NCI-H345 treated with DMSO at 0.1 percent for 48 hours (cell line): ENCODE results near the gene PLEKHG4B.
"Not testable (repeated sequence)": the region's sequence is repeated elsewhere in the genome, so short reads cannot be mapped to it uniquely, and the experiment has no call there.

Experiments used
- DNase-seq: peaks from one replicate; lab custom pipeline; 2025; ENCODE audit not compliant: unreplicated experiment; lab: John Stamatoyannopoulos, UW

Gene PLEKHG4B

DNA sequence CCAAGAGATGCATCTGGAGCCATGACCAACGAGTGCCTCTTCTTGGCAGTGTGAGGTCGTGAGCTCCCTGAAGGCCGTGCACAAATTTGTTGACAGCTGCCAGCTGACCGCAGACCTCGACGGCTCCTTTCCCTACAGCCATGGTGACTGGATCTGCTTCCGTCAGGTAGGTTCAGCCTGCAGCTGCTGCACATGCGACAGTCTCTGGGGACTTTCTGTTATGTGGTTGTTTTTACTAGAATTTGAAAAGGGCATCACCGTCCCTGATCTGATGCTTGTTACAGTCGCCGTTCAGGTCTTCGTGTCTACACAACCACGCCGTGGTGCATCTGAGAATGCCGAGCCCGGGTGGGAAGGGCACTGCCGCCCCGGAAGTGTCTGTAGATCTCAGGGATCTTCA, 62.9 kb downstream of the PLEKHG4B start:
- DNase-seq: no peak

DNA sequence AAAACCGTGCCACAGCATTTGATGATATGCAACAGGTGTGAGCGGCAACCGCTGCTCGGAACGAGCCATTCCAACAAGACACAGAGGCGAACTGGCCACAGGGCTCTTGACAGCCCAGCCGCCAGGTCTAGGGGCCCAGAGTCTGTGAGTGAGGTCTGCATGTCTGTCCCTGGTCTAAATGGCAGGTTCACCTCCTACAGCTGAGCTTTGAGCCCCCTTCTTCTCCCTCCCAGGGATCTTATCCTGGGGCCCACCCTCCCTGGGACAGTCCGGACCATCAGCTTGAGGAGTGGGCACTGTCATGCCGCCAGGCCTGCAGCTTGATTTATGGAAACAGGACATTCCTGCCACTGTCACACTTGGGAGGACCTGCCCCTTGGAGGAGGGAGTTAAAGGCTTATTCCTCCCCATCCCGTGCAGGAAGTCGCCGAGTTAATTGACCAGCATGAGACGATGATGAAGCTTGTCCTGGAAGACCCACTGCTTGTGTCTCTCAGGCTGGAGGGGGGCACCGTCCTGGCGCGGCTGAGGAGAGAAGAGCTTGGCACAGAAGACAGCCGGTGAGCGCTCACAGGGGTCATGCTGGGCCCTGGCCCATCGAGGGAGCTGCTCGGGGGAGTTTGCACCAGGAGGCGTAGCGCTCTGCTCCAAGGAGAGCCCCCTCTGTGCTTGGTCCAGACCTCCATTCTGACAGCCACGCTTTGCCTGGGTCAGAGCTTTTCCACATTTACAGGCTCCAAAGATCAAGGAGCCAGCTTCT, 63.9 kb downstream of the PLEKHG4B start:
- DNase-seq: no peak

DNA sequence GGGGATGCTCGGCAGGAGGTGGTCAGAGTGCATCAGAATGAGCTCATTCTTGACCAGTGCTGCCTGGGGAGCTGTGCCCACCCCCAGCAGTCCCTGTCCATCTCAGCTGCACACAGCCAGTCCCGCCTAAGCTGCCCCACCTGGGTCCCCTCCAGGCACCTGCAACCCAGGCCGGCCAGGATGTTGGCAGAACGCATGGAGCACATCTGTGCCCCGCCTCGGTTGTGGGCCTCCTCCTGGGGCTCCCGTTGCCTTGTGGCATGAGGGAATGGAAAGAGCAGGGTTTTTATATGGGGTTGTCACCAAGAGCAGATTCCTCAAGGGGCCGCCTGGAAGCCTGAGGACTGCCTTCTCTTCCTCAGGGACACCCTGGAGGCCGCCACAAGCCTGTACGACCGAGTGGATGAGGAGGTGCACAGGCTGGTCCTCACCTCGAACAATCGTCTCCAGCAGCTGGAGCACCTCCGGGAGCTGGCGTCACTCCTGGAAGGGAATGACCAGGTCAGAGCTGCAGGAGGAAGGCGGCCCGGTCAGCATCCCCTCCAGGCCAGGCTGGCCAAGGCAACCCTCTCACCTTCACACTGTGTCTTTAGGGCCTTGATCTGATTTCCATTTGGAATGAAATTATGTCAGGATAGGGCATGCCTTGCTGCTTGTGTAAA, 64.6 kb downstream of the PLEKHG4B start:
- DNase-seq: no peak

DNA sequence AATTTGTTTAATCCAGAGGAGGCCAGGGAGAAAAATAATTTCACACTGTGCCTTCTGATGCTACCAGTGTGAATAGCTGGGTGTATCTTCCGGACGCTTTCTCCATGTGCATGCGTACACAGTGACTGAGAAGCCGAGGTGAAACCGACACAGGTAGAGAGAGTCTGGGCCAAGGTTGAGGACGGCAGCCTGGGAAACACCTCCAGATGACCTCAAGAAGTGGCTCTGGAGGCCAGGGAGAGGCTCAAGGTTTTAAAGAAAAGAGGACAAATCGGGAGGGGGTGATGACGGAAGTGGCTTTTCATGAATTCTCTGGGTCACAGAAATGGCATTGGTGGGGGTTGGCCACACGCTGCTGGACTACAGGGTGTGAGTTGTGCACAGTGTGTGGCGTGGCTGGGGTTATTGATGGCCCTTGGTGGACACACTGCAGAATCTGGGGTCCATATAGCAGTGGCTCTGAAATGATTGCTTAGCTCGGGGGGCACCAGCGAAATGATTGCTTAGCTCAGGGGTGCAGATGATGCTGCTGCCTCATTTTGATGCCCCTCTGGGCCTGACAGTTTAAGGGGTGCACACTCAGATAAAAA, 65.3 kb downstream of the PLEKHG4B start:
- DNase-seq: no peak

DNA sequence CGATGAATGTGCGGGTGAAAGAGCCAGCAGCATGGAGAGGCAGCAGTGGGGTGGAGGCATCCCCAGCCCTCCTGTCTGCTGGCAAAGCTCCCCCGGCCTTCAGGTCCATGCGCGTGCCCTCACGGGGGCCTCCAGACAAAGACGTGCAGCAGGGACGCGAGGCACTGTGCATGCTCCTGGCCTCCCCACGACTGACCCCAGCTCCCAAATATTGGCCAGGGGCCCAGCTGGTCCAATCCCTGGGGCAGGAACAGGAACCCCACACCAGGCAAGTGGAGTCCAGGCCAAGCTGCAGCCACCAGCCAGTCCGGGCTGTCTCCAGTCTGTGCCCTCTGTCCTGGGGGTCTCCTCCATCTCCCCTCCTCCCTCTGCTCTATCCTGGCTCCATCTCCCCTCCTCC, 65.8 kb downstream of the PLEKHG4B start:
- no peak for DNase-seq

DNA sequence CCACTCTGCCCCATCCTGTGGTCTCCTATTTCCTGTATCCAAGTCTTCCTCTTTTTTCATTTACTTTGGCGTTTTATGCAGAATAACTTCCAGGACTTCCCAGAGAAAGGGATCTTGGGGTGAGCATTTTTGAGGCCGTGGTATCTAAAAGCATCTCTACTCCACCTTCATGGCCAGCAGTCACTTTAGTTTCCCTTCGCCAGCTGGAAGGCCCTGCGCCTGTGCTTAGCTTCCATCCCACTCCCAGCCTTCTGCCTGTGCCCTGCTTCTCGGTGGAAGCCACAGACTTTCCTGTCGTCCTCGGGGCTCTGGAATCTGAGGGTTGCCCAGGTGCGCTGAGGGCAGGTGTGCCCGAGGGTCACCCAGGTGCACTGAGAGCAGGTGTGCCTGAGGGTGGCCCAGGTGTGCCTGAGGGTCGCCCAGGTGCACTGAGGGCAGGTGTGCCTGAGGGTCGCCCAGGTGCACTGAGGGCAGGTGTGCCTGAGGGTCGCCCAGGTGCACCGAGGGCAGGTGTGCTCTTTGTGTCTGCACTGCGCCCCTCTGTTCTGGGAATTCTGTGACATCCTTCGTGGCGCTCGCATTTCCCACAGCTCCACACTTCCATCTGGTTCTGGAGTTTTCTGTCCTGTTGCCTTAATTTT, 67.0 kb downstream of the PLEKHG4B start:
- DNase-seq: no peak

DNA sequence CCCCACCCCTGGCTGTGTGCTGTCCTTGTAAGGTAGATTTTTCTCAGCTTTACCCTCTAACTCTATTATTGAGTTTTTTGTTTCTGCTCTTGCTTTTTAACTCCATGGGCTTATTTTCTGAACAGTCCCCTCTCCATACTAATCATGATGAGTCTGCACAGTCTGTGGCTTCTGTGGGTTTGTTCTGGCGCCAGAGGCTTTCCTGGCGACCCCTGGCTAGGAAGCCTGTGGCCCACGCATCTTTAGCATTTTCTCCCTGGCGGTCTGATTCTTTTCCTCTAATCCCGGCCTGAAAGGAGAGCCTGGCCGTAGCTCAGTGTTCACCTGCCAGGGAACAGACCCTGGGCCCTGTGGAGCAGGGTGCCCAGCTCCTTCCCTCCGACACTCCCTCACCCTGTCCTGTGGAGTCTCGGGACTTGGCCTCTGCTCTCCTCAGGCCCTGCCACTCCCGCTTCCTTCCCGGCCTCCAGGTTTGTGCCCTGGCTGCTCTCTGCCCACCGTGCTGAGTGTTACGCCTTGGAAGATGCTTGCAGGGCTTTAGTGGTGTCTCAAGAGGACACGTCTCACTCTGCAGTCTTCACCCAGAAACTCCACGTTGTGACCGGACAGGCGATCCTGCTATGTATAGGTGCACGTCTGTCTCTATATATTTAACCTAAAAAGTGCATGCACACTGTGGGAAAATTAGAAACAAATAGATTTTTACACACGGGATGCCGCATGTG, 67.6 kb downstream of the PLEKHG4B start:
- DNase-seq: no peak

DNA sequence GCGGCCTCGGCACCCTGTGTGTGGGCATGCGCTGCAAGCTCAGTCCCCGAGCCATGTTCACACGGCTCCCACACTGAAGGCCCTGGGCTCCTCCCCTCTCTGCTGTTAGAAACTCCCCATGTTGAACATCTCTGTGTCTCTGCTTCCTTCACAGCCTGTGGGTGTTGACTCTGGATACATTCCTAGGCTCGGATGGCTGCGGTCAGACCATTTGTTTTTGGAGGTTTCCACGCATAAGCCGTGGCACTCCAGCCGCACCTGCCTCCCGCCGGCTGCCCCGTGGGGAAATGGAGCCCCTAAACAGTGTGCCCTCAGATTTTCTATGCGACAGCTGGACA, 68.2 kb downstream of the PLEKHG4B start:
- DNase-seq: no peak

DNA sequence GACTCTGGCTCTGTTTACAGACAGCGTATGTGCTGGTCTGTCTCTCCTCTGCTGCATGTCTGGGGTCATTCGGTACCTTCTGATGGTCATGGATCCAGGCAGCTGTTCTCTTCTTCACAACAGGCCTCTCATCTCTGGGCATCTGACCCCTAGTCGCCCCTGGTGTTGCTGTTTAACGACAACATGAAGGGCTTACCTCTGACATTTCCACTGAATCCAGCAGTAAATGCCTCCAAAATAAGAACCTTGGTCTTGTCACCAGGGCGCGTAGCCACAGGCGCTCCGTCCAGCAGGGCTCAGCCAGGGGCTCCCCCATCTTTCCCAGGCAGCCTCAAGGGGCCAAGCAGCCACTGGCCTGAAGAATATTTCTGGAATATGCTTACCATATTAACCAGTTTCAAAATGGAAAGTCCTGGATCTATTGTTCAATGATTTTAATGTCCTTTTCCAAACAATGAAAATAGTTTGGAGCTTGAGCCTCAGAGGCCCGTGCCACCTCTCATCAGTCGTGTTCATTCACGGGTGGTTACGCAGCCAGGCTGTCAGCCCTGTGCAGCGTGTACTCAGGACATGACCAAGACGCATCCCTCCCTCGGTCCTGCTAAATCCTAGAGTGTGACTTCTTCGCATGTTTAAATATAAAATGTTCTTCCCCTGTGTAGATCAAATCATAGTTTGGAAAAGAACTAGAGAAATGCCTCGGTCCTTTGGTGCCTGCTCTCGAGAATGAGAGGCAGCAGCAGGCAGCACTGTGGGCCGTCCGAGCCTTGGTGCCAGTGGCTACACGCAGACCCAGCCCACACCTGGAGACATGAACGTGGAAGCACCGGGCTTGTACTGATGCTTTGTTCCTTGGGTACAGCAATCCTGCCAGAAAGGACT, 69.2 kb downstream of the PLEKHG4B start:
- DNase-seq: no peak

DNA sequence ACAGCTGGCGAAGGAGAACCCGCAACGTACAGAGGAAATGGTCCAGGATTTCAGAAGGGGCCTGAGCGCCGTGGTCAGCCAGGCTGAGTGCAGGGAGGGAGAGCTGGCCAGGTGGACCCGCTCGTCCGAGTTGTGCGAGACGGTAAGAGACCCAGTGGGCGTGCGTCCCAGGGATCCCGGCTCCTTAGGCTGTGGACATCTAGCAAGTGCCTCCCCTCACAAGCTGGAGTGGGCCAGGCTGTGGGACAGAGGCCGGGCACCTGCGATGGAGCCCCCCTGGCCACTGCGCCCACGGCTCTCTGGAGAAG, 69.8 kb downstream of the PLEKHG4B start:
- DNase-seq: no peak

DNA sequence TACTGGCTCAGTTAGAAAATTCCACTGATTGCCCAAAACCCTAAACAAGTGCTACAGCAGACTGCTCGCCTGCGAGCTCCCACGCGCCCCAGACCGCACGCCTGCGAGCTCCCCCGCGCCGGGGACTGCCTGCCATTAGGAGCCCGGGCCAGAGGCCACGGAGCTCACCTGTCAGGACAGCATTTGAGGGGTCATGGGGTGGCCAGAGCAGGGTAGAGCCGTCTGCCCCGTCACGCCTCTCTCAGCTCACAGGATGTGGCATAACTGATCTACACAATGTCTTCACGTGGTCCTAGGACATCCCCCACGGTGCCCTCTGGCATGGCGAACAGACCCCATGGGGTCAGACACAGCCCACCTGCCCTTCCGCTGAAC, 70.2 kb downstream of the PLEKHG4B start:
- no peak for DNase-seq

DNA sequence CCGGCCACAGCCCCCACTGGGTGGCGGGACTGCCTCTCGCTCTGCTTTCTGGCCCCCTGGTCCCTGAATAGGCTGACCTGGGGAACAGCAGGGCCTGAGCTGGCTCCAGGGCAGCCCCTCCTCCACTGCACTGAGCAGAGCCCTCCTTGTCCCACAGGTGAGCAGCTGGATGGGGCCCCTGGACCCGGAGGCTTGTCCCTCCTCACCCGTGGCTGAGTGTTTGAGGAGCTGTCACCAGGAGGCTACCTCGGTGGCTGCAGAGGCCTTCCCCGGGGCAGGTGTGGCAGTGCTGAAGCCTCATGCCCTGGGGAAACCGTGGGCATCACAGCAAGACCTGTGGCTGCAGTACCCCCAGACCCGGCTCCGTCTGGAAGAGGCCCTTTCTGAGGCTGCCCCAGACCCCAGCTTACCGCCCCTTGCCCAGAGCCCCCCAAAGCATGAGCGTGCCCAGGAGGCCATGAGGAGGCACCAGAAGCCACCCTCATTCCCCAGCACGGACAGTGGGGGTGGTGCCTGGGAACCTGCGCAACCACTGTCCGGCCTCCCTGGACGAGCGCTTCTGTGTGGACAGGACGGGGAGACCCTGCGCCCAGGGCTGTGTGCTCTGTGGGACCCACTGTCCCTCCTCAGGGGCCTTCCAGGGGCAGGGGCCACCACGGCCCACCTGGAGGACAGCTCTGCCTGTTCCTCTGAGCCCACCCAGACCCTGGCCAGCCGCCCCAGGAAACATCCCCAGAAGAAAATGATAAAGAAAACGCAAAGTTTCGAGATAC, 70.8 kb downstream of the PLEKHG4B start:
- DNase-seq: no peak

DNA sequence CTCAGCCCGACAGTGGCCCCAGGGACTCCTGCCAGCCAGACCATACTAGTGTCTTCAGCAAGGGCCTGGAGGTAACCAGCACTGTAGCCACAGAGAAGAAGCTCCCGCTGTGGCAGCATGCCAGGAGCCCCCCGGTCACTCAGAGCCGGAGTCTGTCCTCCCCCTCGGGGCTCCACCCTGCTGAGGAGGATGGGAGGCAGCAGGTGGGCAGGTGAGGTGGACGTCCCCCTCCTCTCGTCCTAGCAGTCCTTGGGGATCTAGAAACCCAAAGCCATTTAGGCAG, 71.3 kb downstream of the PLEKHG4B start:
- no peak for DNase-seq

DNA sequence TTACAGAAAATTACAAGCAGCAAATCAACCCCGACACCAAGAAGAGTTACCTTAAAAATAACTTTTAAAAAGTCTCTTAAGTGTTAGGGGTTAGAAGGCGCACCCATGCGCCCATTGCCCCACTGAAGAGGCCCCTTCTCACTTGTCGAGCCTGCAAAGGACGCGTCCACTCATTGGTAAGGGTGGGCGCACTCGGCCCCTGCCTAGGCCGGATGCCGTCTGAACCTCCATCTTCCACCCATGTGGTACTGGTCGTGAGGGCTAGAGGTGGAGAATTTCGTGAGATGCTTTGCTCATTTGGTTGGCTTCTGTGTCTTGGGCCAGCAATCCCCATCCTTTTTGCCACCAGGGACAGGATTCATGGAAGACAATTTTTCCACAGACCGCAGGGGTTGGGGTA, 71.9 kb downstream of the PLEKHG4B start:
- DNase-seq: no peak

DNA sequence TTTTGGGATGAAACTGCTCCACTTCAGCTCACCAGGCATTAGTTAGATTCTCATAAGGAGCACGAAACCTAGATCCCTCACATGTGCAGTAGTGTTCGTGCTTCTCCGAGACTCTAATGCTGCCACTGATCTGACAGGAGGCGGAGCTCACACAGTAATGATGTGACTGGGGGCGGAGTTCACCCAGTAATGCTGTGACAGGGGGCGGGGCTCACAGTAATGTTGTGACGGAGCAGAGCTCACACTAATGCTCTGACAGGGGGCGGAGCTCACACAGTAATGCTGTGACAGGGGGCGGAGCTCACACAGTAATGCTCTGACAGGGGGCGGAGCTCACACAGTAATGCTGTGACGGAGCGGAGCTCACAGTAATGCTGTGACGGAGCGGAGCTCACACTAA, 72.3 kb downstream of the PLEKHG4B start:
- no peak for DNase-seq

DNA sequence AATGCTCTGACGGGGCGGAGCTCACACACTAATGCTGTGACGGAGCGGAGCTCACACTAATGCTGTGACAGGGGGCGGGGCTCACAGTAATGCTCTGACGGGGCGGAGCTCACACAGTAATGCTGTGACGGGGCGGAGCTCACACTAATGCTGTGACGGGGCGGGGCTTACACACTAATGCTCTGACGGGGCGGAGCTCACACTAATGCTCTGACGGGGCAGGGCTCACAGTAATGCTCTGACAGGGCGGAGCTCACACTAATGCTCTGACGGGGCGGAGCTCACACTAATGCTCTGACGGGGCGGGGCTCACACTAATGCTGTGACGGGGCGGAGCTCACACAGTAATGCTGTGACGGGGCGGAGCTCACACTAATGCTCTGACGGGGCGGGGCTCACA, 72.8 kb downstream of the PLEKHG4B start:
- DNase-seq: not testable (repeated sequence)

DNA sequence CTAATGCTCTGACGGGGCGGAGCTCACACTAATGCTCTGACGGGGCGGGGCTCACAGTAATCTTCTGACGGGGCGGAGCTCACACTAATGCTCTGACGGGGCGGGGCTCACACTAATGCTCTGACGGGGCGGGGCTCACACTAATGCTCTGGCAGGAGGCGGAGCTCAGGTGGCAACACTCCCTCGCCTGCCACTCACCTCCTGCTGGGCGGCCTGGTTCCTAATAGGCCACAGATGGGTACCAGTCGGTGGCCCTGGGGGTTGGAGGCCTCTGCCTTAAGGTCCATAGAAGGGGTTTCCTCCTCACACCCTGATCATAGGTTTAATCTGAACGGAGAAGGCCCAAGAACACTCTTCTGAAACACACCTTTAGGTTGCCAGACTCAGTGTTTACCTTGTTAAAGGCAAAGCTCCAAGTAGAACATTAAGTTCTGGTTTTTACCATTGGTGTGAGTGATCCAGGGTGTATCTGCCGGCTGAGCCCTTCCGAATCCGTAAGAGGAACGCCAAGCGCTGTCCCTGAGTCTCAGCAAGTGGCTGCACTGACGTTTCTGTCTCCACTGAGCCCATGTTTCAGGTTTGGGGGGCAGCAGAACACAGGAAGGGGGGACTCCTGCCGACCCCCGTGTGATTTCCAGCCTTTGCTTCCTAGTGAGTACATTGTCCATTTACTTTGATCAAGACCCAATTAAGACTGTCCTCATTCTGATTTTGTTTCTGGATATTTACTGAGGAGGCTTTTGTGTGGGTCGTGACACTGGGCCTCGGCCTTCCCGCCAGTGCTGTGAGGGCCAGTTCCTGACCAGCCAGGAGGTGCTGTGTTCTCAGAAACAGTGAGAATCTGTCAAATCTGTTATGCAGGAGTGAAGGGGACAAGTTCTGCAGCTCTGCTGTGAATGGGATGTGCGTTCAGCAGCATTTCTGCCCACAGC, 74.7 kb downstream of the PLEKHG4B start:
- DNase-seq: no peak

DNA sequence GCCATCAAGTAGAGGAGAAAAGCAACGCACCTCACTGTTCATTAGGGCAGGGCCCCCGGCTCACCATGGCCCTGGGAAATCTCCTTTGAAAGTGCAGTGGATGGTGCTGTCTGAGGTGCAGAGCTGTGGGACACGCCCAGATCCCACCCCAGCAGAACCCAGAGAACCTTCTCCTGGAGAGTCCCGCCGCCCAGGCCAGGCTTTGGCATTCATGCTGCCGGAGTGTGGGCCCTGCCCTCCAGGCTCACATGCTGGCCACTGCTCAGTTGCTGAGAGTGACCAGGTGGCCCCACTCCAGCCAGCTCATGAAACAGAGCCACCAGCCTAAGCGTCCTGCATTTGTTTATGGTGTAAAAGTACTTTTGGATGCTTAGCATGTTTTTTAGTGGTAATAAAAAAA, 75.5 kb downstream of the PLEKHG4B start:
- DNase-seq: no peak

DNA sequence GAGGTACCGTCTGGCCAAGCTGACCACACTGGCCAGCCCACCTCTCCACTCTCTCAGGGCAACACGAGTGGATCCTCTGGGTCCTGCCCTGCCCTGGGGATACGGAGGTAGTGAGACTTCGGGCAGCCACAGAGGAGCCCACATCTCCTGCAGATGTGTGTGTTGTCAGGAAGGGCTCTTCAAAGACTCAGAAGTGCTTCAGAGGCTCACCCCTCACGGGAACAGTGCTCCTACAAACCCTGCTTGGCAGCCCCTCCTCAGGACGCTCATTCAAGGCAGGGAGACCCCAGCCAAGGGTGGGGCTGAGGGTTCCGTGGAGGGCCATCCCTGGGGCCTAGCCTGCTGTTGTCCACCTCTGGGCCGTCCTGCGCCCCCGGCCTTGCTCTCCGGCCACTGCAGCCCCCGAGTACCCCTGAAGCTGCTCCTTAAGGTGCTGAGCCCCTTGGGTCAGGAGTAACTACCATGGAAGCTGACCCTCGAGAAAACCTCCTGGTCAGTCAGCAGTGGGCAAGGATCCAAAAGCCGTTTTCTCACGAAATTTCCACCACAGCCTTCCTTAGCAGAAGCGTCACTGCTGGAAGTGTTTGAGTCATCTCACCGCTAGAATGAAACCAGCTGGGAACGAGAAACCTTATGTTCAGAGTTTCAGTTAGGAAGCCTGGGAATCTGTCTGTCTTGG, 76.2 kb downstream of the PLEKHG4B start:
- no peak for DNase-seq
